AML-193 (cell line): ENCODE measurements around the gene RTF1.
"Not testable (repeated sequence)": the region's sequence is repeated elsewhere in the genome, so short reads cannot be mapped to it uniquely, and the experiment has no call there.

Experiments used
- DNase-seq, 2 experiments: peaks; one replicate each; lab custom pipeline; 2025; lab: John Stamatoyannopoulos, UW

The RTF1 gene

DNA sequence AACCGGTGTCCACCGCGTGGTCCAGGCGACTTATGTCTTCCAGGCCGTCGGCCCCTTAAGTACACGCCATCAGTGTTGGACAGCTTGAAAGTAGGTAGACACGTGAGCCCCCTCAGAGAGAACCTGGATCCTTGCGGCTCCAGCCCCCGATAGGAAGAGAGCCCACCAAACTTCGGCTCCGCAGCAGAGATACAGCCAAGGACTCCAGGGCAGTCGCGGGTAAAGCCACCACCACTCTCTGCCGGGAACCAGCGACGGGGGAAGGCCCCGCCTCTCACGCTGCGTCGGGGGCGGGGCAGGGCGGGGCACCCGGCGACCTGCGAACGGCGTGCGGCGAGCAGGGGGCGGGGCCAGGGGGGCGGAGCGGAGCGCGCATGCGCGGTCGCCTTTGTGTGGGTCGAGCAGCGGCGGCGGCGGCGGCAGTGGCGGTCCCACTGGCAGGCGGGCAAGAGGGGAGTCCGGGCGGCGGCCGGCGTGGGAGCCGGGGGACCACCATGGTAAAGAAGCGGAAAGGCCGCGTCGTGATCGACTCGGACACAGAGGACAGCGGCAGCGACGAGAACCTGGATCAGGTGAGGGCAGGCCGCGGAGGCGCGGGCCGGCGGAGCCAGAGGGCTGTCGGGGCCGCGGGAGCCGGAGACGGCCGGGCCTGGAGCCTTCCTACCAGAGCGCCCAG, at the start of gene RTF1:
Gene RTF1 (plus strand): TSS at position 354 of the 676 bp plus-strand sequence. CDS start 21 bp downstream, at position 375.
- DNase-seq, result peak; percentile 77 to 79

DNA sequence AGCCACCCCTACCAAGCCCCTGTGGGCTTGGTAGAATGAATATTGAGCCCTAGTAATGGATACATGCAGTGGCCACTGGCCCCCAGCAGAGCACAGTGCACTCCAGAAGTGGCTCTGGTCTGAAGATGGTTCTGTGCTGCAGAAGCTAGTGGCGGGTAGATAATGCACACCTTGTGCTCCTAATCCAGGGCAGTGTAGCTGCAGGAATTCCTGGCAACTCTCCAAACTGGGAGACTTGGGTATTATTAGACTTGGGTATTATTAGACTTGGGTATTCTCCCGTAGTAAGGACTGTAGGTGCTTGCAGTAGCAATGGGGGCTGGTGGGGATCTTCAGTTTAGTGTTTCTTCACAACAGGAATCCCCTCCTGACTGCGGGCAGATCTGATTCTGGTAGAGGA, 49.5 kb upstream of the RTF1 start:
- DNase-seq, result no peak

GRCh38 chr15:41377978-41378377, 38.9 kb upstream of the RTF1 start:
- no peak for DNase-seq

DNA sequence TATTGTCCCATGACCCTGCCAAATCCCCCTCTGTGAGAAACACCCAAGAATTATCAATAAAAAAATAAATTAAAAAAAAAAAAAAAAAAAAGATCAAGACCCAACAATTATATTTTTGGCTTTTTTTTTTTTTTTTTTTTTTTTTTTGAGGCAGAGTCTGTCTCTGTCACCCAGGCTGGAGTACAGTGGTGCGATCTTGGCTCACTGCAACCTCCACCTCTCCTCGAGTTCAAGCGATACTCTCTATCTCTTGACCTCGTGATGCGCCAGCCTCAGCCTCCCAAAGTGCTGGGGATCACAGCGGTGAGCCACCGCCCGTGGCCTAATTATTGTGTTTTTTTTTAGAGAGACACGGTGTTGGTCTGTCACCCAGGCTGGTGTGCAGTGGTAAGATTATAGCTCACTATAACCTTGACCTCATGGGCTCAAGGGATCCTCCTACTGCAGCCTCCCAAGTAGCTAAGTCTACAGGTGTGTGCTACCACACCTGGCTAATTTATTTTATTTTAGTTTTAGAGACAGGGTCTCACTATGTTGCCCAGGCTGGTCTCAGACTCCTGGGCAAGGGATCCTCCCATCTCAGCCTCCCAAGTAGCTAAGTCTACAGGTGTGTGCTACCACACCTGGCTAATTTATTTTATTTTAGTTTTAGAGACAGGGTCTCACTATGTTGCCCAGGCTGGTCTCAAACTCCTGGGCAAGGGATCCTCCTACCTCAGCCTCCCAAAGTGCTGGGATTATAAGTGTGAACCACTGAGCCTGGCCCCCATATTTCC, 32.7 kb upstream of the RTF1 start:
- not testable (repeated sequence) for DNase-seq

DNA sequence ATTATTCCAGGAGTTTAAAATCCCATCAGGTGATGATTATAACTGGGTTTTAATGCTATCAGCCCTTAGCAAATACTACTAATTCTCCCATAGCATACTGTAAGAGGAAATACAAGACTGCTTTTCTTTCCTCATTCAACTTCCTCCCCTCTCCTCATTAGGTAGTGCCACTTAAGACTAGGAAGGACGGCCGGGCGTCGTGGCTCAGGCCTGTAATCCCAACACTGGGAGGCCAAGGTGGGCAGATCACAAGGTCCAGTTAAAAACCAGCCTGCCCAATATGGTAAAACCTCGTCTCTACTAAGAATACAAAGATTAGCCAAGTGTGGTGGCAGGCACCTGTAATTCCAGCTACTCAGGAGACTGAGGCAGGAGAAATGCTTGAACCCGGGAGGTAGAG, 29.2 kb upstream of the RTF1 start:
- DNase-seq, result no peak

- no peak for DNase-seq
These were observed 24.2 kb upstream of the RTF1 start for GRCh38 chr15:41392659-41393058.

DNA sequence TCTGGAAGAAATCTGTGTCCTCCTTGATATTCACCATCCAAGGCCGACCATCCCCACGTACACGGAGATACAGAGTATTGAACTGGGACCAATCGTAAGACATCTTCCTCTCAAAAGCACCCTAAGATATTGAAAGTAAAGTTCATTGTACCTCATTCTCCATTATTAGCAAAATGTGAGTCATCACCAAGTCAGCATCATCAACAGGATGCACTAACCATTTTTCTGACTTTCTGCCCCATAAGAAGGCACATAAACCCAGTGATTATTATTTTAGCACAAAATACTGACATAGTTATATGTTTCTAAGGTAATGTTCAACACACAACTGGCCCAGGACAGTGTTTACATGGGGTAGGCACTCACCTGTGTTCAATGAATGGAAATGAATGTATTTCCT, 22.0 kb upstream of the RTF1 start:
- no peak for DNase-seq

GRCh38 chr15:41396111-41396510, 20.8 kb upstream of the RTF1 start:
- DNase-seq, result no peak

DNA sequence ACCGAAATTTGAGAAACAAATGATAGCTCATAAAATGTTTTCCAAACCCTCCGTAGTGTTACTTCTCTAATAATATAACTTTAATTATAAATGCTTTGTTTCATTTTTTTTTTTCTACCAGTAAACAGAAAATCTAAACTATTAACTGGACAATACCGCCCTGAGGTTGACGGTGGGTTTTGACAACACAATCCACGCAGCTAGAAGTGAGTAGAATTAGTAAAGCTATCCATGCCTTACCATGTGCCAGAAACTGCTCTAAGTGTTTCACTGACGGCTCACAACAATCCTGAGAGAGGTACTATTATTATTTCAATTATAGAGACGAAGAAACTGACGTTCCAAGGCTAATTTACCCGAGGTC, 15.0 kb upstream of the RTF1 start:
- no peak for DNase-seq

- no peak for DNase-seq
These were observed 9.6 kb upstream of the RTF1 start for GRCh38 chr15:41407341-41407740.

DNA sequence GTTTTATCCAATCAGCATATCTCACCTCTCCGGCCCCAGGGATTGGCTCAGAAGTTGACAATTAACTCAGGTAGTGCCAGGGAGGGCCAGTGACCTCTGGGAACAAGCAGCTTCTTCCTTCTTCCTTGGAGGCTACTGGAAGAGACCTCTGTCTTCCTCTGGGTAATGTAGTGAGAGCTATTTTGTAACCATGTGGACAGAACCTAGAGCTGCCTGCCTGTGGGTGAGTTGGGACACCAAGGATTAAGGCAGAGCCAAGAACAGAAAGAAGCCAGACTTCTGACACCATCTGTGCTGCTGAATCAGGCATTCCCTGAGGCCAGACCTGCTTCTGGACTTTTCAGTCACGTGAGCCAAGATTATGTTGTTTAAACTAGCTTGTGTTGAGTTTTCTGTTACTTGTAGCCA, 8.7 kb upstream of the RTF1 start:
- no peak for DNase-seq

- DNase-seq, result no peak
These were observed 5.9 kb upstream of the RTF1 start for GRCh38 chr15:41411031-41411430.

DNA sequence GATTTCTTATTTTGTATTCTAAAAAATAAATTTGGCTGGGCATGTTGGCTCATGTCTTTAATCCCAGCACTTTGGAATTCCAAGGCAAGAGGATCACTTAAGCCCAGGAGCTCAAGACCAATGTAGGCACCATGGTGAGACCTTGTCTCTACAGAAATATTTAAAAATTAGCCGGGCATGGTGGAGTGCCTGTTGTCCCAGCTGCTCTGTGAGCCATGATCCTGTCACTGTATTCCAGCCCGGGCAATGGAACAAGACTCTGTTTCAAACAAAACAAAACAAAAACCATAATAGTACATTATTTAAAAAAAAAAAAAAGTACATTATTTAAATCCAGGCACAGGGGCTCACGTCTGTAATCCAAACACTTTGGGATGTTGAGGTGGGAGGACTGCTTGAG, 5.5 kb upstream of the RTF1 start:
- DNase-seq, result no peak

DNA sequence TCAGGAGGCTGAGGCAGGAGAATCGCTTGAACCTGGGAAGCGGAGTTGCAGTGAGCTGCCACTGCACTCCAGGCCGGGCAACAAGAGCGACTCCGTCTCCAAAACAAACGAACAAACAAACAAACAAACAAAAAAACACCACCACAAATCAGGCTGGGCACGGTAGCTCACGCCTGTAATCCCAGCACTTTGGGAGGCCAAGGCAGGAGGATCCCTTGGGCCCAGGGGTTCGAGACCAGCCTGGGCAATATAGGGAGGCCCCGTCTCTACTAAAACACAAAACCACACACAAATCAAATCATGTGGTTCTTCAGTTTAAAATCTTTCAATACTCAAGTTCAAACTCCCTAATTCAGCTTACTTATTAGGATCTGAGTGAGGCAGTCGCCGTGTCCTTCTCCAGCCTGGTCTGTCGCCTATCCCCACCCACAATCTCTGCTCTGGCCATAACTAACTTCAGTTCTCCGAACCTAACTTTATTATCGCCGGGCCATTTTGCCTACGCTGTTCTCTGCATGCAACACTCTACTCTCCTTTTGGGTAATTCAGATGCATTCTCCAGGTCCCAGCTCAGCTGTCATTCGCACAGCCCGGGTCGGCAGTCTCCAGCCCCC, 660 bp upstream of the RTF1 start:
- no peak for DNase-seq

GRCh38 chr15:41417418-41418195, 712 bp downstream of the RTF1 start:
- DNase-seq, result no peak

DNA sequence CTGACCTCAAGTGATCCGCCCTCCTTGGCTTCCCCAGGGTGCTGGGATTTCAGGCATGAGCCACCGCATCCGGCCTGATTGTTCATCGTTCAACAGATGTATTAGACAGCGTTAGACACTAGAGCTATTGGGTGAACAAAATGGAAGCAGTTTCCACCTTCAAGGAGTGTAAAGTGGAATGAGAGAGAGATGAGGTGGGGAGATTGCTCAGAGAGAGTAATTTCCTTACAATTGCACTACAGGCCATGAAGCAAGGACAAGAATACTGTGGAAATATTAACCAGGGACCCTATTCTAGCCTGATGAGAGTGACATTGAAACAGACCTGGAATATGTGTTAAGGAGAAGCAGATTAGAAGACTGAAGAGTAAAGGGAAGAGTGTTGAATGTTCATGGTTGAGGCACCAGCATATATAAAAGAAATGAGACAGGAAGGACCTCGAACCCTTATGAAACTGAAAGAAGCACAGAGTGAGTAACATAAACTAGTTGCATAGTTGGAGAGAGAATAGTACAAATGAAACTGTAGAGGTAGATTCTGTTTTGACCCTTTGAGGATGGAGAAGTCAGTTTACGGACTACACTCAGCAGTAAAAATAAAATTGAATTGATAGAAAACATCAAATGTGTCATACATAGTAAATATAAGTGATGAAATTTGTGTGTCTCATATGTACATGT, 7.2 kb downstream of the RTF1 start:
- no peak for DNase-seq

GRCh38 chr15:41424809-41425208, 7.9 kb downstream of the RTF1 start:
- DNase-seq, result no peak

DNA sequence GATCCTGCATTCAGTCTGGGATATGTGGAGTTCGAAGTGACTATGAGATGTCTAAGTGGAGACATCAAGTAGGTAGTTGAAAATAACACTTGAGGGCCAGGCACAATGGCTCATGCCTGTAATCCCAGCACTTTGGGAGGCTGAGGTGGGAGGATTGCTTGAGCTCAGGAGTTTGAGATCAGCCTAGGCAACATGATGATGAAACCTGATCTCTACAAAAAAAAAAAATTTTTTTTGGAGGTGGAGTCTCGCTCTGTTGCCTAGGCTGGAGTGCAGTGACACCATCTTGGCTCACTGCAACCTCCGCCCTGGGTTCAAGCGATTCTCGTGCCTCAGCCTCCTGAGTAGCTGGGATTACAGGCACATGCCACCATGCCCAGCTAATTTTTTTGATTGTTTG, 9.0 kb downstream of the RTF1 start:
- not testable (repeated sequence) for DNase-seq

DNA sequence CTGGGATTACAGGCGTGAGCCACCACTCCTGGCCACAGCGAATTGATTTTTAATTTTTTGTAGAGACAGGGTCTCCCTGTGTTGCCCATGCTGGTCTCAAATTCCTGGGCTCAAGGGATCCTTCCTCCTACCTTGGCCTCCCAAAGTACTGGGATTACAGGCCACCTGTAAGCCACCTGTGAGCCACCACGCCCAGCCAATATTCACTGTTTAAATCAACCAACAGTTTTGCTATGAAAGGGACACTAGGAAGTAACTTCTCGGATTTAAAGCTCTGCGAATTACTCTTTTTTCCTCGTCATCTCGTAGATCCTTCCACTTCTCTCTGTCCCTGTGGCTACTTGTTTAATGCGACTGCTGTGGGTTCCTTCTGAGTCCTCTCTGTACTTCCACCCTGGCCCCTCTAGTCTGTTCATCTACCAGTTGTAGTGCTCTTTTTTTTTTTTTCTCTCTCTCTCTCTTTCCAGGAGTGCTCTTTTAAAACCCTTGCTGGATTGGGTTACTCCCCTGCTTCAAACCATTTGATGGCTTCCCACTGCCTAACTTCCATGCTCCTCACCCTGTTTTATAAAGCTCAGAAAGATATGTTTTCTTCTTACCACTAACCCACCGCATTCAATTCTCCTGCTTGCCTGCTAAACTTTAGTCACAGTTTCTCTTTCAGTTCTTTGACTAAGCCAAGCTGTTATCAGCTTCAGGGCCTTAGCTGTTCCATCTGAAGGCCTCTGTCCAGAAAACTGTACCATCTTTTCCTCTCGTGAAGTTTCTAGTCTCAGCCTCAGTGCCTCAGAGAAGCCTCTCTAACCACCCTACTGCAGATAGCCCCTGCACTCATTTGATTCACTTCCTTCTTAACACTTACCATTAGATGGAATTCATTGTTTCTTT, 12.4 kb downstream of the RTF1 start:
- DNase-seq, result no peak

- no peak for DNase-seq
These were observed 18.3 kb downstream of the RTF1 start for GRCh38 chr15:41435037-41435786.
